ENCODE data around the gene CACFD1.

The CACFD1 gene

GRCh38 chr9:133485531-133486260, 25.9 kb downstream of the CACFD1 start:
- DNase-seq: no peak

- DNase-seq: no peak
Observed at GRCh38 chr9:133487331-133487725, 27.6 kb downstream of the CACFD1 start.

- DNase-seq: no peak
Observed at GRCh38 chr9:133488686-133489252, 29.0 kb downstream of the CACFD1 start.

- no peak for DNase-seq
Observed at GRCh38 chr9:133489253-133490190, 29.7 kb downstream of the CACFD1 start.

GRCh38 chr9:133490201-133490681, 30.5 kb downstream of the CACFD1 start:
- DNase-seq: no peak

GRCh38 chr9:133490865-133491655, 31.3 kb downstream of the CACFD1 start:
- no peak for DNase-seq

GRCh38 chr9:133491656-133491925, 31.8 kb downstream of the CACFD1 start:
- no peak for DNase-seq

GRCh38 chr9:133492061-133493021, 32.6 kb downstream of the CACFD1 start:
- no peak for DNase-seq

GRCh38 chr9:133493428-133493827, 33.6 kb downstream of the CACFD1 start:
- no peak for DNase-seq

- DNase-seq: no peak
Observed at GRCh38 chr9:133493845-133494540, 34.2 kb downstream of the CACFD1 start.

- no peak for DNase-seq
Observed at GRCh38 chr9:133494636-133495326, 35.0 kb downstream of the CACFD1 start.

- no peak for DNase-seq
Observed at GRCh38 chr9:133495327-133496293, 35.8 kb downstream of the CACFD1 start.

GRCh38 chr9:133496861-133497842, 37.4 kb downstream of the CACFD1 start:
- no peak for DNase-seq

- DNase-seq: no peak
Observed at GRCh38 chr9:133499132-133499891, 39.5 kb downstream of the CACFD1 start.

GRCh38 chr9:133499892-133500270, 40.1 kb downstream of the CACFD1 start:
- DNase-seq: no peak

- no peak for DNase-seq
Observed at GRCh38 chr9:133502112-133502511, 42.3 kb downstream of the CACFD1 start.

GRCh38 chr9:133505186-133505830, 45.5 kb downstream of the CACFD1 start:
- no peak for DNase-seq
